Type B pancreatic cell (in vitro differentiated cells): Measurements from ENCODE around the gene KAZN. TPM values are rescaled to one million over a fixed set of nuclear protein-coding genes. Genes with fewer than 3 reads are reported as not detected.

Experiments used
- DNase-seq: peaks from one replicate; pipeline ENCODE4 v3.0.0; 2021; ENCODE audit warnings: mixed read lengths; ENCODE audit not compliant: unreplicated experiment; ENCODE audit errors: extremely low spot score
- H3K27ac Mint-ChIP-seq: 2 replicates; pipeline ENCODE4 v1.8.0; 2021; ENCODE audit warnings: mild to moderate bottlenecking, mixed read lengths
- H3K27me3 Mint-ChIP-seq: 2 replicates; pipeline ENCODE4 v1.8.0; 2021; ENCODE audit warnings: mixed read lengths
- H3K36me3 Mint-ChIP-seq: 2 replicates; pipeline ENCODE4 v1.8.0; 2021; ENCODE audit warnings: mixed read lengths
- H3K4me1 Mint-ChIP-seq: one replicate; pipeline ENCODE4 v1.8.0; 2021; ENCODE audit warnings: mixed read lengths; ENCODE audit not compliant: unreplicated experiment
- H3K4me3 Mint-ChIP-seq: 2 replicates; pipeline ENCODE4 v1.8.0; 2021; ENCODE audit warnings: mild to moderate bottlenecking, mixed read lengths
- H3K9me3 Mint-ChIP-seq: 2 replicates; pipeline ENCODE4 v1.8.0; 2021; ENCODE audit warnings: mixed read lengths
- CTCF ChIP-seq: fragments of 200-600 bp; sonication (generic); conservative IDR thresholded peaks from 2 replicates; pipeline ENCODE4 v1.5.0; 2021; ENCODE audit warnings: antibody characterized with exemption, mild to moderate bottlenecking
- total RNA-seq: library from RNA; stranded (reverse); gene quantifications from 2 replicates; pipeline ENCODE4 v1.2.1, GENCODE V29; 2021; ENCODE audit warnings: low replicate concordance

The KAZN gene
- total RNA-seq, 1 donor from 2014 or later, result 33.7 TPM

GRCh38 chr1:14674030-14674429 lies 75.5 kb downstream of the KAZN start:
- H3K27me3 Mint-ChIP-seq, result no peaks in the 10 kb centered on the region
- H3K4me3 Mint-ChIP-seq, result no peak overlapping the region
- H3K4me1 Mint-ChIP-seq, result peaks cover 14% of the 10 kb centered on the region
- DNase-seq, result no peak
- no peak for TF ChIP-seq CTCF
- H3K36me3 Mint-ChIP-seq, result peaks cover 5% of the 10 kb centered on the region
- H3K9me3 Mint-ChIP-seq, result peaks cover 13% of the 10 kb centered on the region
- H3K27ac Mint-ChIP-seq, result no peak overlapping the region

- Mint-ChIP-seq H3K4me3 (no peak overlapping the region), H3K4me1 (peaks cover 11% of the 10 kb centered on the region), H3K9me3 (peaks cover 13% of the 10 kb centered on the region), H3K27me3 (no peaks in the 10 kb centered on the region), H3K27ac (no peak overlapping the region), H3K36me3 (peaks cover 10% of the 10 kb centered on the region)
- TF ChIP-seq CTCF, result no peak
- DNase-seq, result no peak
These were observed 77.9 kb downstream of the KAZN start for GRCh38 chr1:14676400-14676799.

GRCh38 chr1:14677292-14677971 lies 78.9 kb downstream of the KAZN start:
- Mint-ChIP-seq H3K4me3 (no peak overlapping the region), H3K27me3 (no peaks in the 10 kb centered on the region), H3K4me1 (peaks cover 2% of the 10 kb centered on the region), H3K9me3 (peaks cover 13% of the 10 kb centered on the region), H3K27ac (no peak overlapping the region), H3K36me3 (peaks cover 10% of the 10 kb centered on the region)
- TF ChIP-seq CTCF, result no peak
- no peak for DNase-seq

GRCh38 chr1:14678011-14678638 lies 79.6 kb downstream of the KAZN start:
- H3K4me3 Mint-ChIP-seq, result no peak overlapping the region
- H3K27ac Mint-ChIP-seq, result no peak overlapping the region
- no peak for TF ChIP-seq CTCF
- no peaks in the 10 kb centered on the region for H3K27me3 Mint-ChIP-seq
- H3K36me3 Mint-ChIP-seq, result peaks cover 10% of the 10 kb centered on the region
- H3K4me1 Mint-ChIP-seq, result peaks cover 7% of the 10 kb centered on the region
- H3K9me3 Mint-ChIP-seq, result peaks cover 12% of the 10 kb centered on the region
- DNase-seq, result no peak

- H3K27ac Mint-ChIP-seq, result no peak overlapping the region
- H3K27me3 Mint-ChIP-seq, result no peaks in the 10 kb centered on the region
- peaks cover 10% of the 10 kb centered on the region for H3K36me3 Mint-ChIP-seq
- H3K4me3 Mint-ChIP-seq, result no peak overlapping the region
- H3K4me1 Mint-ChIP-seq, result peaks cover 14% of the 10 kb centered on the region
- peaks cover 5% of the 10 kb centered on the region for H3K9me3 Mint-ChIP-seq
- DNase-seq, result no peak
- TF ChIP-seq CTCF, result no peak
These were observed 80.7 kb downstream of the KAZN start for GRCh38 chr1:14679027-14679688.
